Measurements from ENCODE around the gene KDELR3. TPM values are rescaled to one million over a fixed set of nuclear protein-coding genes. Genes with fewer than 3 reads are reported as not detected.

The KDELR3 gene
- total RNA-seq, 1 donor from 2014 or later = 8.3 TPM

DNA sequence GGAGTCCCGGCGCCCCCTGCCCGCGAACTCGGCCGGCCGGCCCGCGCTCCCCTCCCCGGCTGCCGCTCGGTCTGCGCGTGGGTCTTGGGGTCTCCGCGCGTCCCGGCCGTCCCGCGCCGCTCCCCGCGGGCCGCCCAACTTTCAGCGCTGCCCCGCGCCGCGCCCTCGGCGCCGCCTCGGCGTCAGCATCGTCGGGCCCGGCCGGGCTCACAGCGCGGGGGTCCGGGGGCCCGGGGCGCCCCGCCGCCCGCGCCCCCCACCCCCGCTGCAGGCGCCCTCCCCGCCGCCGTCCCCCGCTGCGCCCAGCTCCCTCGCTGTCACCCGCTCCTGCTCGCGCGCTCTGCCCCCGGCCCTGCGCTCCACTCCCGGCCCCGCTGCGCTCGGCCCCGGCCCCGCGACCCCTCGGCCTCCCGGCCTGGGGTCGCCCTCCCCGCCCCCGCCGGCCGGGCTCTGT lies 12.8 kb upstream of the KDELR3 start, which contains the start of gene KCNJ4:
Gene KCNJ4, minus strand, starts transcription at position 124 of the 454 bp plus-strand sequence. CDS start 27,067 bp downstream, outside the sequence.
- H3K36me3 ChIP-seq = no peaks in the 10 kb centered on the region
- no peak for ATAC-seq
- no peak for DNase-seq
- H3K4me3 ChIP-seq = peak within 1 kb of the TSS; percentile 47
- no peak within 1 kb of the TSS for H3K27ac ChIP-seq
- peaks cover 64% of the 10 kb centered on the region for H3K27me3 ChIP-seq (ENCODE audit: low read depth)
- H3K9me3 ChIP-seq = no peaks in the 10 kb centered on the region
- intact Hi-C loops (cut with DNase I) = no loop called here
- peaks cover 3% of the 10 kb centered on the region for H3K4me1 ChIP-seq
- TF ChIP-seq, protein P1, sequence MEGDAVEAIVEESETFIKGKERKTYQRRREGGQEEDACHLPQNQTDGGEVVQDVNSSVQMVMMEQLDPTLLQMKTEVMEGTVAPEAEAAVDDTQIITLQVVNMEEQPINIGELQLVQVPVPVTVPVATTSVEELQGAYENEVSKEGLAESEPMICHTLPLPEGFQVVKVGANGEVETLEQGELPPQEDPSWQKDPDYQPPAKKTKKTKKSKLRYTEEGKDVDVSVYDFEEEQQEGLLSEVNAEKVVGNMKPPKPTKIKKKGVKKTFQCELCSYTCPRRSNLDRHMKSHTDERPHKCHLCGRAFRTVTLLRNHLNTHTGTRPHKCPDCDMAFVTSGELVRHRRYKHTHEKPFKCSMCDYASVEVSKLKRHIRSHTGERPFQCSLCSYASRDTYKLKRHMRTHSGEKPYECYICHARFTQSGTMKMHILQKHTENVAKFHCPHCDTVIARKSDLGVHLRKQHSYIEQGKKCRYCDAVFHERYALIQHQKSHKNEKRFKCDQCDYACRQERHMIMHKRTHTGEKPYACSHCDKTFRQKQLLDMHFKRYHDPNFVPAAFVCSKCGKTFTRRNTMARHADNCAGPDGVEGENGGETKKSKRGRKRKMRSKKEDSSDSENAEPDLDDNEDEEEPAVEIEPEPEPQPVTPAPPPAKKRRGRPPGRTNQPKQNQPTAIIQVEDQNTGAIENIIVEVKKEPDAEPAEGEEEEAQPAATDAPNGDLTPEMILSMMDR (IDR thresholded peaks at IDR 0.05) = no peak

DNA sequence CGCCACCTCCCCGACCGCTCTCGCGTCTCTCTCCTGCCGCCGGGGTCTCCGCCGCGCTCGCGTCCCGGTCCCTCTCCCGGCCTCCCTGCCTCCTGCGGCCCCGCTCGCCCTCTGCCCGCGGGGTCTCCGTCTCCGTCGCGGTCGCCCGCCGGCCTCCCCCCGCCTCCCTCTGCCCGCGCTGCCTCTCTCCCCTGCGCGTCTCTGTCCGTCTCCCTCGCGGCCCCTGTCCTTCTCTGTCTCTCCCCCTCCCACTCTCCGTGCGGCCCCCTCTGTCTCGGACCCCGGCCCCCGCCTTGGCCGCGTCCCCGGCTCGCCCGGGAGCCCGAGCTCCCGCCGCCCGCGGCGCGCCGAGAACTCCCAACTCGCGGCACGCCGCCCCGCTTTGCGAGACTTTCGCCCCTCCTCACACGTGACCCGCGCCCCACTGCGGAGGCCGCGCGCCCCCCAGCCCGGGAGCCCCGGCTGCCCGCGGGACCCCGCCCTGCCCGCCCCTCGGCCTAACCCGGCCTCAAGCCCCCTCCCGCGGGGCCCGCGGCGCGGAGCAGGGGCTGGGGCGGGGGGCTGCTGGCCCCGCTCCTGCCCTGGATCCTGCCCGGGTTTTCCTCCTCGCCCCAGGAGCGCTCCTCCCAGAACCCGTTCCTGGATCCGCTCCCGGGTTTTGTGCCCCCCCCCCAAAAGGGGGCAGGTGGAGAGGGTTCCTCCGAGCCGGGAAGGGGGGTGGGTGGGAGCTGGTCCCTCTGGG lies 12.2 kb upstream of the KDELR3 start:
- ATAC-seq (no peak), DNase-seq (no peak)
- intact Hi-C loops (cut with DNase I) = no loop called here
- peaks cover 59% of the 10 kb centered on the region for H3K27me3 ChIP-seq (ENCODE audit: low read depth)
- H3K36me3 ChIP-seq = no peaks in the 10 kb centered on the region
- TF ChIP-seq, protein P1 (IDR thresholded peaks at IDR 0.05) = no peak
- peak overlapping the region; percentile 42 for H3K4me3 ChIP-seq
- H3K4me1 ChIP-seq = peaks cover 3% of the 10 kb centered on the region
- H3K9me3 ChIP-seq = no peaks in the 10 kb centered on the region
- no peak overlapping the region for H3K27ac ChIP-seq

DNA sequence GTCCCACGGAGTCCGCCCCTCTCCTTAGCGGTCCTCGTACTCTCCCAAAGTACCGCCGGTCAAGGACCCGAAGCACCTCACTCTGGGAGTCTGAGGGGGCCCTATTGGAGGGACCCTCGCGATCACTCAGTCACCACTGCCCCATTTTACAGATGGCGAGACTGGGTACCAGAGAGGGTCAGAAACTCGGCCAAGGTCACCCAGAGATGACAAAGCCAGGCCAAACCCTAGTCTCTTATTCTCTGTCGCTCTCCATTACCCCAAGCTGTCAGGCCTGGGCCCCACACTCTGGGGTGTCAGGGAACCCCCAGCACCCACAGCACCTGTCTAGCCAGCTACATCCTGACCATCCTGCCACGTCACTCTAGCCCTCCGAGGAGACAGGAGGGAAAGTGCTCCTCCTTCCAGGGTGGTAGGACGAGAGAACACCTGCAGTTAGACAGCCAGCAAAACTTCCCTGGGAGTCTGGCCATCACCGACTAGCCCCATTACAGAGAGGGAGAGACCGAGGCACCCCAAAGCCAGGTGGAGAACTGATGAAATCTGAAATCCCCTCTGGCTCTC lies 11.5 kb upstream of the KDELR3 start:
- DNase-seq (no peak), ATAC-seq (no peak)
- peaks cover 3% of the 10 kb centered on the region for H3K4me1 ChIP-seq
- TF ChIP-seq, protein P1 (IDR thresholded peaks at IDR 0.05) = no peak
- no peak overlapping the region for H3K4me3 ChIP-seq
- H3K27ac ChIP-seq = no peak overlapping the region
- H3K36me3 ChIP-seq = no peaks in the 10 kb centered on the region
- no peaks in the 10 kb centered on the region for H3K9me3 ChIP-seq
- H3K27me3 ChIP-seq (ENCODE audit: low read depth) = peaks cover 59% of the 10 kb centered on the region
- intact Hi-C loops (cut with DNase I) = no loop called here

DNA sequence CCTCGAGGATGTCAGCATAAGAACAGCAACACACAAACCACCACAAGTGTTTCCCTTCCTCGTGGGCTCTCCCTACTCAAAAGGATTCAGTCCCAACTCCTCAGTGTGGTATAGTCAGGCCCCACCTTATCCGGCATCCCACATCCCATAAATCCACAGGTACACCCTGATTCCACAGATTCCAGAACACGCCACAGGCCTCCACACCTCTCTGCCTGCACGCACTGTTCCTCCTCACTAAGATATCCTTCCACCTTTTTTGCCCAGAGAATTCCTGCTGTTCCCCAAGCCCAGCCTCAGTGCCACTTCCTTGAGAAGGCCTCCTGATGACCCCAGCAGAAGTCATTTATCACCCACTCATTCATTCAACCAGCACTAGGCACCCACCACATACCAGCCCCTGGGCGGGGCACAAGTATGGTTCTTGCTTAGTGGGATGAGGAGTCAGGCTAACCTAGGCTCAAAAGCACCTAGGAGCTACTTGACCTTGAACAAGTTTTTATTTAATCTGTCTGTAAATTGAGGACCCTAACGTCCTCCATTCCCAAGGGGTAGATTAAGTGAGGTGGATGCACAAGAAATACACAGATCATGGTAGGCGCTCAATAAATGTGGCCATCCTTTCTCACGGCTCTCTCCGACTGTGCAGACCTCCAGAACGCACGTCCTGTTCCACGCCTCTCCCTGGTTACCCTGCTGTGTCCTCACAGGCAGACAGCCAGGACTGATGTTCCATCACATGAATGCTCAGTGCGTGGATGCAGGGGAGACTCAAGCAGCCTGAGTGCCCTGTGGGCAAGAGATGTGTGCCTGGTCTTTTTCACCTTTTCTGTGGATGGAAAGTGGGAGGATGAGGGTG lies 10.8 kb upstream of the KDELR3 start:
- ATAC-seq = no peak
- H3K4me3 ChIP-seq = no peak overlapping the region
- TF ChIP-seq, protein P1 (IDR thresholded peaks at IDR 0.05) = no peak
- no peaks in the 10 kb centered on the region for H3K36me3 ChIP-seq
- intact Hi-C loops (cut with DNase I) = no loop called here
- peaks cover 8% of the 10 kb centered on the region for H3K4me1 ChIP-seq
- no peaks in the 10 kb centered on the region for H3K9me3 ChIP-seq
- DNase-seq = no peak
- H3K27me3 ChIP-seq (ENCODE audit: low read depth) = peaks cover 59% of the 10 kb centered on the region
- no peak overlapping the region for H3K27ac ChIP-seq

DNA sequence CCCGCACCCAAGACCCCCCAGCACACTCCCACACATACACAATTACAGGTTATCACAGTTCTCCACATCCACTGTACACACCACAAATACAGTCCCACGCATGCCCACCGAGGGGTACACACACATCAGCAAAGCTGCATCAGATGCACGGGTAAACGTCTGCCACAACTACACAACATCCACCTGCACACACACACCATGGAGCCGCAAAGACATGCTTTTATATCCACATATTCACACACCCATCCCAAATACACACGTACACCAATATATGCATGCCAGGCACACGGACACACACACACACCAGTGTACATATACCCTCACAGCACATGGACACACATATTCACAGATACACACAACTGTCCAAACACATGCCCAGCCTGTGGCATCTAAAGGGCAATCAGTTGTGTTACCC lies 7.5 kb upstream of the KDELR3 start:
- DNase-seq (no peak), ATAC-seq (no peak)
- no peaks in the 10 kb centered on the region for H3K36me3 ChIP-seq
- H3K27me3 ChIP-seq (ENCODE audit: low read depth) = peaks cover 47% of the 10 kb centered on the region
- intact Hi-C loops (cut with DNase I) = no loop called here
- no peaks in the 10 kb centered on the region for H3K9me3 ChIP-seq
- peaks cover 9% of the 10 kb centered on the region for H3K4me1 ChIP-seq
- TF ChIP-seq, protein P1 (IDR thresholded peaks at IDR 0.05) = no peak
- no peak overlapping the region for H3K27ac ChIP-seq
- no peak overlapping the region for H3K4me3 ChIP-seq

All from lower lobe of right lung (tissue), 2 donors.